Measurements from ENCODE around the gene RNF207. TPM values are rescaled to one million over a fixed set of nuclear protein-coding genes. Genes with fewer than 3 reads are reported as not detected.
A peak's percentile ranks its signal among the peaks of the same experiment; 100 is the strongest.

RNF207 gene
- total RNA-seq, 1 donor from 2014 or later = 4.9 TPM

GRCh38 chr1:6234502-6235295 lies 28.8 kb downstream of the RNF207 start:
- Mint-ChIP-seq H3K27me3 (ENCODE audit: low read depth) (peaks cover 2% of the 10 kb centered on the region), H3K27ac (ENCODE audit: unreplicated experiment) (peak overlapping the region; percentile 89), H3K36me3 (ENCODE audit: low read depth) (peaks cover 9% of the 10 kb centered on the region), H3K9me3 (no peaks in the 10 kb centered on the region), H3K4me1 (peaks cover 39% of the 10 kb centered on the region), H3K4me3 (peak overlapping the region; percentile 94)
- no peak for TF ChIP-seq CTCF (conservative IDR thresholded peaks at IDR 0.05)
- no peak for DNase-seq (ENCODE audit: low read depth, low spot score)

- H3K4me1 Mint-ChIP-seq = peaks cover 45% of the 10 kb centered on the region
- no peak for TF ChIP-seq CTCF (conservative IDR thresholded peaks at IDR 0.05)
- no peaks in the 10 kb centered on the region for H3K9me3 Mint-ChIP-seq
- peak overlapping the region; percentile 94 for H3K4me3 Mint-ChIP-seq
- H3K27me3 Mint-ChIP-seq (ENCODE audit: low read depth) = peaks cover 5% of the 10 kb centered on the region
- no peak for DNase-seq (ENCODE audit: low read depth, low spot score)
- peaks cover 9% of the 10 kb centered on the region for H3K36me3 Mint-ChIP-seq (ENCODE audit: low read depth)
- H3K27ac Mint-ChIP-seq (ENCODE audit: unreplicated experiment) = peak overlapping the region; percentile 50
Observed at GRCh38 chr1:6235296-6235677, 29.4 kb downstream of the RNF207 start.

GRCh38 chr1:6237093-6237492 lies 31.2 kb downstream of the RNF207 start:
- H3K27ac Mint-ChIP-seq (ENCODE audit: unreplicated experiment) = no peak overlapping the region
- H3K36me3 Mint-ChIP-seq (ENCODE audit: low read depth) = peaks cover 6% of the 10 kb centered on the region
- no peak for DNase-seq (ENCODE audit: low read depth, low spot score)
- H3K4me3 Mint-ChIP-seq = peak overlapping the region; percentile 80
- H3K9me3 Mint-ChIP-seq = no peaks in the 10 kb centered on the region
- TF ChIP-seq CTCF (conservative IDR thresholded peaks at IDR 0.05) = no peak
- peaks cover 58% of the 10 kb centered on the region for H3K4me1 Mint-ChIP-seq
- H3K27me3 Mint-ChIP-seq (ENCODE audit: low read depth) = peaks cover 19% of the 10 kb centered on the region

GRCh38 chr1:6239213-6239752 lies 33.4 kb downstream of the RNF207 start:
- no peak for DNase-seq (ENCODE audit: low read depth, low spot score)
- TF ChIP-seq CTCF (conservative IDR thresholded peaks at IDR 0.05) = no peak
- Mint-ChIP-seq H3K27ac (ENCODE audit: unreplicated experiment) (peak overlapping the region; percentile 96), H3K4me3 (peak overlapping the region; percentile 87), H3K36me3 (ENCODE audit: low read depth) (no peaks in the 10 kb centered on the region), H3K4me1 (peaks cover 47% of the 10 kb centered on the region), H3K27me3 (ENCODE audit: low read depth) (peaks cover 36% of the 10 kb centered on the region), H3K9me3 (no peaks in the 10 kb centered on the region)

- DNase-seq (ENCODE audit: low read depth, low spot score) = no peak
- Mint-ChIP-seq H3K27me3 (ENCODE audit: low read depth) (peaks cover 43% of the 10 kb centered on the region), H3K9me3 (no peaks in the 10 kb centered on the region), H3K27ac (ENCODE audit: unreplicated experiment) (peak overlapping the region; percentile 58), H3K36me3 (ENCODE audit: low read depth) (no peaks in the 10 kb centered on the region), H3K4me3 (peak overlapping the region; percentile 87), H3K4me1 (peaks cover 39% of the 10 kb centered on the region)
- TF ChIP-seq CTCF (conservative IDR thresholded peaks at IDR 0.05) = no peak
Observed at GRCh38 chr1:6239950-6240768, 34.2 kb downstream of the RNF207 start.
